ENCODE data around the gene NIM1K. TPM values are rescaled to one million over a fixed set of nuclear protein-coding genes. Genes with fewer than 3 reads are reported as not detected.
"Not testable (repeated sequence)": the region's sequence is repeated elsewhere in the genome, so short reads cannot be mapped to it uniquely, and the experiment has no call there.

Gene NIM1K
- total and polyA plus RNA-seq, 5 experiments from 2014 or later, result 0.26 to 0.74 TPM; not detected in 3

GRCh38 chr5:43192558-43193180, 644 bp downstream of the NIM1K start:
- peak; percentile 47 to 50 for ATAC-seq
- POLR2A ChIA-PET, result interaction anchor here (0.9 to 1.5 kb wide), 2 partner anchors 9 to 72 kb away, joined by 3 read pairs; partner anchors contain the start of gene ZNF131
- Mint-ChIP-seq H3K4me1 (peaks cover 8 to 33% (median 28%) of the 10 kb centered on the region in 4 donors), H3K4me3 (peak overlapping the region; percentile 80 to 95 (median 87)), H3K36me3 (peaks cover 0 to 6% (median 3%) of the 10 kb centered on the region in 3 donors), H3K27me3 (peaks cover 11 to 28% (median 21%) of the 10 kb centered on the region in 5 donors), H3K27ac (peak overlapping the region in 9 of 10 donors; percentile 16 to 95 (median 77)), H3K9me3 (no peaks in the 10 kb centered on the region)
- DNase-seq, result peak in 5 of 10 donors; percentile 3 to 62 (median 19)

- DNase-seq (peak in 8 of 10 donors; percentile 10 to 72 (median 40)), ATAC-seq (peak; percentile 75 to 81)
- Mint-ChIP-seq H3K4me3 (peak overlapping the region; percentile 80 to 95 (median 87)), H3K9me3 (no peaks in the 10 kb centered on the region), H3K36me3 (no peaks in the 10 kb centered on the region), H3K27me3 (peaks cover 11 to 29% (median 21%) of the 10 kb centered on the region in 5 donors), H3K27ac (peak overlapping the region; percentile 15 to 96 (median 86)), H3K4me1 (peaks cover 8 to 33% (median 28%) of the 10 kb centered on the region in 4 donors)
- POLR2A ChIA-PET, result interaction anchor here (0.9 to 1.5 kb wide), 2 partner anchors 8 to 72 kb away, joined by 3 read pairs; partner anchors contain the start of gene ZNF131
Measured at GRCh38 chr5:43193181-43193893, 1.3 kb downstream of the NIM1K start.

GRCh38 chr5:43193894-43194265, 1.9 kb downstream of the NIM1K start:
- Mint-ChIP-seq H3K36me3 (no peaks in the 10 kb centered on the region), H3K4me1 (peaks cover 8 to 33% (median 28%) of the 10 kb centered on the region in 4 donors), H3K27me3 (peaks cover 11 to 29% (median 21%) of the 10 kb centered on the region in 5 donors), H3K27ac (peak overlapping the region in 9 of 10 donors; percentile 15 to 96 (median 87)), H3K4me3 (peak overlapping the region in 8 of 10 donors; percentile 39 to 95 (median 87)), H3K9me3 (no peaks in the 10 kb centered on the region)
- peak in 1 of 2 donors; percentile 8 for ATAC-seq
- POLR2A ChIA-PET, result interaction anchor here (1.5 kb wide), 1 partner anchor 73 kb away, joined by 3 read pairs; the partner anchor contains the start of gene ZNF131
- peak in 1 of 10 donors; percentile 12 for DNase-seq

- Mint-ChIP-seq H3K9me3 (peaks cover 0 to 3% (median 0%) of the 10 kb centered on the region in 9 donors), H3K27ac (peak overlapping the region in 3 of 10 donors; percentile 15 to 63 (median 34)), H3K4me3 (no peak overlapping the region), H3K4me1 (peaks cover 8 to 31% (median 28%) of the 10 kb centered on the region in 4 donors), H3K27me3 (peaks cover 9 to 26% (median 18%) of the 10 kb centered on the region in 5 donors), H3K36me3 (no peaks in the 10 kb centered on the region)
- no peak for DNase-seq
- no peak for ATAC-seq
- POLR2A ChIA-PET, result no interaction called here
Measured at GRCh38 chr5:43195670-43196265, 3.7 kb downstream of the NIM1K start.

GRCh38 chr5:43197535-43197934, 5.5 kb downstream of the NIM1K start:
- H3K27me3 Mint-ChIP-seq, result peaks cover 3 to 17% (median 10%) of the 10 kb centered on the region in 5 donors
- no peak overlapping the region for H3K4me3 Mint-ChIP-seq
- no peak for DNase-seq
- no peaks in the 10 kb centered on the region for H3K36me3 Mint-ChIP-seq
- no peak overlapping the region for H3K27ac Mint-ChIP-seq
- H3K4me1 Mint-ChIP-seq, result peaks cover 4 to 18% (median 16%) of the 10 kb centered on the region in 4 donors
- POLR2A ChIA-PET, result interaction anchor here (0.5 kb wide), 1 partner anchor 16 kb away, joined by 3 read pairs; no protein-coding TSS in a partner anchor
- no peak for ATAC-seq
- H3K9me3 Mint-ChIP-seq, result peaks cover 0 to 3% (median 0%) of the 10 kb centered on the region in 9 donors

GRCh38 chr5:43201442-43201841, 9.4 kb downstream of the NIM1K start:
- POLR2A ChIA-PET, result interaction anchor here (1.0 kb wide), 1 partner anchor 8 kb away, joined by 3 read pairs; no protein-coding TSS in a partner anchor
- ATAC-seq, H3K9me3 Mint-ChIP-seq, H3K27ac Mint-ChIP-seq, H3K4me1 Mint-ChIP-seq, H3K4me3 Mint-ChIP-seq, DNase-seq, H3K36me3 Mint-ChIP-seq, H3K27me3 Mint-ChIP-seq: not testable (repeated sequence)

- Mint-ChIP-seq H3K27me3 (peaks cover 0 to 8% (median 7%) of the 10 kb centered on the region in 5 donors), H3K4me3 (no peak overlapping the region), H3K4me1 (no peaks in the 10 kb centered on the region), H3K36me3 (peaks cover 0 to 2% (median 0%) of the 10 kb centered on the region in 3 donors), H3K9me3 (peaks cover 0 to 3% (median 0%) of the 10 kb centered on the region in 9 donors), H3K27ac (no peak overlapping the region)
- ATAC-seq, result no peak
- POLR2A ChIA-PET, result interaction anchor here (1.0 kb wide), 1 partner anchor 9 kb away, joined by 3 read pairs; no protein-coding TSS in a partner anchor
- no peak for DNase-seq
Measured at GRCh38 chr5:43202380-43202779, 10.4 kb downstream of the NIM1K start.

- ATAC-seq, result no peak
- Mint-ChIP-seq H3K4me1 (peaks cover 0 to 2% (median 0%) of the 10 kb centered on the region in 4 donors), H3K27ac (no peak overlapping the region), H3K27me3 (peaks cover 5 to 11% (median 9%) of the 10 kb centered on the region in 5 donors), H3K9me3 (peaks cover 0 to 3% (median 0%) of the 10 kb centered on the region in 9 donors), H3K36me3 (peaks cover 0 to 2% (median 0%) of the 10 kb centered on the region in 3 donors), H3K4me3 (no peak overlapping the region)
- POLR2A ChIA-PET, result no interaction called here
- no peak for DNase-seq
Measured at GRCh38 chr5:43203373-43203772, 11.3 kb downstream of the NIM1K start.

GRCh38 chr5:43204958-43205357, 12.9 kb downstream of the NIM1K start:
- ATAC-seq, result no peak
- DNase-seq, result no peak
- POLR2A ChIA-PET, result no interaction called here
- H3K36me3 Mint-ChIP-seq, result peaks cover 0 to 2% (median 0%) of the 10 kb centered on the region in 3 donors
- peaks cover 9 to 18% (median 10%) of the 10 kb centered on the region in 5 donors for H3K27me3 Mint-ChIP-seq
- H3K4me1 Mint-ChIP-seq, result peaks cover 0 to 2% (median 0%) of the 10 kb centered on the region in 4 donors
- peaks cover 0 to 3% (median 0%) of the 10 kb centered on the region in 9 donors for H3K9me3 Mint-ChIP-seq
- H3K27ac Mint-ChIP-seq, result no peak overlapping the region
- H3K4me3 Mint-ChIP-seq, result no peak overlapping the region

- DNase-seq (no peak), ATAC-seq (no peak)
- H3K4me3 Mint-ChIP-seq, result no peak overlapping the region
- H3K36me3 Mint-ChIP-seq, result peaks cover 0 to 2% (median 0%) of the 10 kb centered on the region in 3 donors
- H3K27ac Mint-ChIP-seq, result no peak overlapping the region
- peaks cover 7 to 33% (median 11%) of the 10 kb centered on the region in 5 donors for H3K27me3 Mint-ChIP-seq
- POLR2A ChIA-PET, result no interaction called here
- no peaks in the 10 kb centered on the region for H3K9me3 Mint-ChIP-seq
- peaks cover 0 to 2% (median 0%) of the 10 kb centered on the region in 4 donors for H3K4me1 Mint-ChIP-seq
Measured at GRCh38 chr5:43207601-43208000, 15.6 kb downstream of the NIM1K start.

GRCh38 chr5:43208658-43209057, 16.6 kb downstream of the NIM1K start:
- POLR2A ChIA-PET, result no interaction called here
- ATAC-seq, result no peak

GRCh38 chr5:43209060-43209459, 17.0 kb downstream of the NIM1K start:
- Mint-ChIP-seq H3K4me1 (peaks cover 0 to 2% (median 0%) of the 10 kb centered on the region in 4 donors), H3K9me3 (no peaks in the 10 kb centered on the region), H3K27me3 (peaks cover 7 to 33% (median 10%) of the 10 kb centered on the region in 5 donors), H3K4me3 (no peak overlapping the region), H3K27ac (no peak overlapping the region), H3K36me3 (peaks cover 0 to 2% (median 0%) of the 10 kb centered on the region in 3 donors)
- DNase-seq (no peak), ATAC-seq (no peak)
- POLR2A ChIA-PET, result no interaction called here

More at GRCh38 chr5:43208658-43209057, 16.6 kb downstream of the NIM1K start:
- DNase-seq, result no peak
- peaks cover 0 to 2% (median 0%) of the 10 kb centered on the region in 4 donors for H3K4me1 Mint-ChIP-seq
- no peaks in the 10 kb centered on the region for H3K9me3 Mint-ChIP-seq
- peaks cover 7 to 33% (median 10%) of the 10 kb centered on the region in 5 donors for H3K27me3 Mint-ChIP-seq
- H3K36me3 Mint-ChIP-seq, result peaks cover 0 to 2% (median 0%) of the 10 kb centered on the region in 3 donors
- H3K27ac Mint-ChIP-seq, result no peak overlapping the region
- no peak overlapping the region for H3K4me3 Mint-ChIP-seq

All from naive thymus-derived CD8-positive, alpha-beta T cell (primary cell).